ENCODE results near the gene GP1BA.

Gene GP1BA

DNA sequence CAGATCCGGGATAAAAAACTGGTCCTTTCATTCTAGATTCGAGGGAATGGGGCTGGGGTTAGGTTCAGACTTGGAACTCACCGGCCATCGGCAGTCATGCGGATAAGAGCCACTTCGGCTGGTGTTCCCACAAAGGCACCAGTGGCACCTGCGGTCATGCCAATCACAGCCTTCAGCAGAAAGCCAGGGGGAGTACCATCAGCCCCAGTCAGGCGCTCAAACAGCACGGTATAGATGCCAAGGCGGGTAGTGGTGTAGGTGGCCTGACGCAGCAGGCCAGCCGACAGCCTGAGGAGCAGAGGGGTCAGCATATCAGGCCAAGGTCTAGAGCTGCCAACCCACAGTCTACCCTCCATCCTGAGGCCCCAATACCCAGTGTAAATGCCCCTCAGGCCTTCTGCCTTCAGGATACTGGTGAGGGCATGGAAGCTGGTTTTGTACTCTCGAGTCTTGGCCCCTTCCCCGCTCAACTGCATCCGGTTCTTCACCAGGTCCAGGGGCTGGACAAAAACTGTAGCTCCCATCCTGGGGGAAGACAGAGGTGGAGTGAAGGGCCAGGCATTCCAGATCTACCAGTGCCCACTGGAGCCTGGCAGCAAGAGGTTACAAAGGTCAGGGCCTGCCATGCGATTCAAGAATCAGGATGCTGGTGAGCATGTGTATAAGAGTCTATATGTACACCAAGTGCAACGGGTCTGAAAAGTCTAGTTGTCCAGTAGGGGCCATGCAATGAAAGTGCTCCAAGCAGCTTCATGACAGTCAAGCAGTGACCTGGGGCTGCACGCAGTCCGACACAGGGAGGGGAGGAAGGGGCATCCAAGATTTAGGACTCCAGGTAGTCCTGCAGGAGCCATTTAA, 6.8 kb downstream of the GP1BA start:
- peak; percentile 56 for DNase-seq

- DNase-seq: no peak
Measured at GRCh38 chr17:4939546-4939795, 7.4 kb downstream of the GP1BA start.

DNA sequence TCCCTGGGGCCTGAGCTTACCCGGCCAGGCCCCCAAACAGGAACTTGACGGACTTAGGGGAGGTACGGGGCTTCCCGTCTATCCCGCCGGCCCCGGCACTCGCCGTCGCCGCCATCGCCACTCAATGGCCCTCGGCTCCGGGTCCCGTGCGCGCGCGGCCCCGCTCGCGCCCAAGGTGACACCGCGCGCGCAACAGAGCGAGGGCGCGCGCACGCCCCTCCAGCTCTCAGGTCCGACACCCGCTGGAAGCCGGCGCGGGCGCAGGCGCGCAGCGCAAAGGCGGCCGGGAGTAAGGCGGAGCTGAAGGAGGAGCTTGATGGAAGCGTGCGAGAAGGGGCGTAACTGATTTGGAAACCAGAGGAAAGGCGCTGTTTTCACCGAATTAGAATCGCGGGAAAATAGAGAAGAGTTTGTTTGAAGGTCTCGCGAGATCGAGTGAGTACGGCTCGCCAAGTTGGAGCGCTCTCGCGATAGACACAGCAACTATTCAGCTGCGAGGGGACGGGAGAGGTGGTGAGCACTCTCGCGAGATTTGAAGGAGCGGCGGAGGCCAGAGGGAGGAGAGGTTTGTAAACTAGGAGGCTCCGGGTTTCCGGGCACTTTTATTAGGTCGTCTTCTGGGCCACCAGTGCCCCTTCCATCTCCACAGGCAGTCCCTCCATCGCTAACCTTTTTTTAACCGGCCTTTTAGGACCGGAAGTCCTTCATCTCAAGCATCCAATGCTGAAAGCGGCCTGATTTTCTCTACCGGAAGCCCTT, 7.9 kb downstream of the GP1BA start, which contains the start of the genes RNF167 and SLC25A11:
Gene RNF167, plus strand, starts transcription at position 473 of the 759 bp plus-strand sequence. CDS start 642 bp downstream, outside the sequence.
Gene SLC25A11, minus strand, starts transcription at position 251 of the 759 bp plus-strand sequence. Its CDS starts 136 bp downstream, at position 115.
- DNase-seq: peak; percentile 100

GRCh38 chr17:4940555-4941318, 8.7 kb downstream of the GP1BA start:
- peak; percentile 60 for DNase-seq

DNA sequence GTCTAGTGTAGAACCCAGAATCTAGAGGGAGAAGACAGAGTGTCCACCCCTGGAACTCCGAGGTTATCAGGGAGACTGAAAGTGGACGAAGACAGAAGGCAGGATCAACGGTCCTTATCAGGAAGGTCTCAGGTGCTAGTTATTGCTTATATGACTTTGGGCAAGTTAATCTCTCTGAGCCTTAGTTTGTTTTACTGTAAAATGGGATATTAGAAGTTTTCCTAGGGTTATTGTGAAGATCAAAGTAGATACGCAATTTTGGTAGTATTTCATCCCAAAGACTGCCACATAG, 9.2 kb downstream of the GP1BA start:
- no peak for DNase-seq

GRCh38 chr17:4942760-4943508, 10.9 kb downstream of the GP1BA start:
- no peak for DNase-seq

DNA sequence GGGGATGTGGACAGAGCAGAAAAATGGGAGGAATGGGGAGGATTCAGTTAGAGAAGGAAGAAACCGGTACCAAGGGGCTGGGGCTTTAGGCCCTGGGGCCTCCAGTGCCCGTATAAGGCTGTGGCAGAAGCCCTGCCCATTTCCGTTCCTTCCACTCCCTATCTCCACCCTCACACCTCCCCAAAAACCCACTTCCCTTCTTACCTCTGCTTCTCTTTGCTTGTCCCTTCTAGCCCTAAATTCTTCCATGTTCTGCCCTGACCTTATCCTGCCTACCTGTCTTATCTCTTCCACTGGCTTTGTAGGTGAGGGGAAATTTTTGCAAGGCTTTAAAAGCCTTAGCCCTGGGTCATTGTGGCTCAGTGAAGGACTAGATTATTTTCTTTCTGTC, 12.1 kb downstream of the GP1BA start:
- DNase-seq: peak; percentile 91

GRCh38 chr17:4944554-4945175, 12.6 kb downstream of the GP1BA start:
- no peak for DNase-seq

DNA sequence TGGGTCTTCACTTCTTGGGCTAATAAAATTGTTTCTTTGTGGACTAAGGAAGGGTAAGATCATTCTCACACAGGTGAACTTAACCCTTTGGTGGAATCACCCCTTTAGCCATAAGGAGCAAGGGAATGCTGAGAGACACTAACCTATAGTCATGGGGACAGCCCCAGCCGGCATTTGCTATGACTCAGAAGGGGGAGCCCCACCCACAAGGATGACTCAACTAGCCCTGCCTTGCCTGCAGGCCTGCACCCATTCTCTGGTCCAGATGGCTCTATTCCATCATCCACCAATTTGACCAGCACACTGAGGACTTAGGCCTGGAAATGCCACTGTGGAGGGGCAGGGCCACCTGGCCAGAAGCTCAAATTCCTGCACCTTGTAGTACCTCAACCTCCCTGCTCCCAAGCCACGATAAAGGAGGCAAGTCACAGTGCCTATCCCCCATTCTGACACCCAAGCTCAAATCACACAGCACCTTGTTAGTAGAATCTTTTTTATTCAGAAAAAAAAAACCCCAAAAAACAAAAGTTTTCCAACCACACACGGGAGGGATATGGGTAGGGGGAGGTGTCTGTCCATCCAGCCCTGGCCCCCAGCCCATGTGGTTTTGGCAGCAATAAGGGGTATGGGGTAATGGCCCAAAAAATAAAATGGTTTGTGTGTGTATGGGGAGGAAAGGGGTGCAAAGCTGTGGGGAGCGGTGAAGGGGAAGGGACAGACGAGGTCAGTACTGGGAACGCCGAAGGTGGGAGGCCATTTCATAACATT, 13.3 kb downstream of the GP1BA start:
- peak; percentile 91 for DNase-seq

- DNase-seq: no peak
Measured at GRCh38 chr17:4945944-4946280, 13.8 kb downstream of the GP1BA start.

DNA sequence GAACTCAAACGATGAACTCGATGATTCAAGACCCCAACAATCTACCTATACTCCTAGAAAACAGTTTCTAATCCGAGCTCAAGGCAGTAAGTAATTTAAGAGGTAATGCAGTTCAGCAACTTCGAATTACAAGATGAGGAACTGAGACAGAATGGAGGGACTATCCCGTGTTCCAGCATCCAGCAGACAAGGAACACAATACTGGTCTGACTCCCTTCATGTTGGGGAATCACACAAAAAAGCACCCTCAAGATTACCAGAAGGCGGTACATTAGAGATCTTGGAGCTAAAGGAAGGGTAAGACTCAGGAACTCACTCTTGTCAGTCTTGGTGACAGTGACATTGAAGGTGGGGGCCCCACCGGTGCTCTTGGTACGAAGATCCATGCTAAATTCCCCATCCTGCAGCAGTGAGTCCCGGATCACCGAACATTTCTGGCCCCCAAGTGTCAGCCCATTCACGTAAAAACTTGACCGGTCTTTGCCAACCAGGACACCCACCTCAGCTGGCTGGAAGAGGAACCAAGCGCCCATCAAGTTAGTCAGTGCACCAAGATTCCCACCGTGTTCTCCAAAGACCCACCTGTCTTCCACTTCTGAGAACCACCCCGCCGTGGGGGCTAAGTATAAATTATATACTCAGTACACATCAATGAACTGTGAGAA, 14.4 kb downstream of the GP1BA start:
- DNase-seq: no peak

DNA sequence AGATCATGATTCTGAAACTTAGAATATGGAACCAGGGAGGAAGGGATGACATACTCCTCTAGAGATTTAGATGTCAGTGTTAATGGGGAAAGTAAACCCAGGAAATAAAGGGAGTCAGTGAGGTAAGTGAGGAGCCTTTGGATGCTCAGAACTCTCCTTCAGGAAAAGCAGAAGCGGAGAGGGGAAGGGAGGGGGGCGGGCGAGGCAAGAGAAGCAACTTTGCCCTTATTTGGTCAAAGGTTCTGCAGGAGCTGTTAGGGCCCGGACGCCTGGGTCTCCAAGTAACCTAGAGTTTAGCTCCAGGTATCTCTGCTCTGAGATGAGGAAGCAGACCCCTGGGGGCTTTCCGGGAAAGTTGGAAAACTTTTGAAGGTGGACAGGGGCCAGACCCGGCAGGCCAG, 14.9 kb downstream of the GP1BA start:
- peak; percentile 64 for DNase-seq

GRCh38 chr17:4947411-4948165, 15.5 kb downstream of the GP1BA start:
- DNase-seq: peak; percentile 79

- DNase-seq: peak; percentile 98
Measured at GRCh38 chr17:4948166-4948930, 16.3 kb downstream of the GP1BA start, which contains the start of gene PFN1. Gene PFN1, minus strand, starts transcription at chr17:4948530. Its CDS starts 136 bp downstream, at chr17:4948394.

DNA sequence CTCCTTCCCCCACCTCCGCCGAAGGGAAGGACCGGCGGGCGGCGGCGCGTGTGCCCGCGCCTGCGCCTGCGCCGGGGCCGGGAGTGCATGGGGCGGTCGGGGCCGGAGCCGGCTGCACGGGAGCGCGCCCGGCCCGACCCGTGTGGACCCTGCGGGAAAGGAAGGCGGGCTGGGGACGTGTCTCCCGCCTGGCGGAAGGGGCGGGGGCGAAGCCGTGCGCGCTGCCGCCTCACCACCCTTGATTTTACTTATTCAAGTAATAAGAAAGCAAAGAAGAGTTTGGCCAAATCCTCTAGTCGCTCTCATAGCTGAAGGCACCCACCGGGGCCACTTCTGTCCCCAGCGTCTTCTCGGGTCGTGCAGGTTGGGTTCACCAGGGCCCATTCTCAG, 16.8 kb downstream of the GP1BA start:
- peak; percentile 95 for DNase-seq

DNA sequence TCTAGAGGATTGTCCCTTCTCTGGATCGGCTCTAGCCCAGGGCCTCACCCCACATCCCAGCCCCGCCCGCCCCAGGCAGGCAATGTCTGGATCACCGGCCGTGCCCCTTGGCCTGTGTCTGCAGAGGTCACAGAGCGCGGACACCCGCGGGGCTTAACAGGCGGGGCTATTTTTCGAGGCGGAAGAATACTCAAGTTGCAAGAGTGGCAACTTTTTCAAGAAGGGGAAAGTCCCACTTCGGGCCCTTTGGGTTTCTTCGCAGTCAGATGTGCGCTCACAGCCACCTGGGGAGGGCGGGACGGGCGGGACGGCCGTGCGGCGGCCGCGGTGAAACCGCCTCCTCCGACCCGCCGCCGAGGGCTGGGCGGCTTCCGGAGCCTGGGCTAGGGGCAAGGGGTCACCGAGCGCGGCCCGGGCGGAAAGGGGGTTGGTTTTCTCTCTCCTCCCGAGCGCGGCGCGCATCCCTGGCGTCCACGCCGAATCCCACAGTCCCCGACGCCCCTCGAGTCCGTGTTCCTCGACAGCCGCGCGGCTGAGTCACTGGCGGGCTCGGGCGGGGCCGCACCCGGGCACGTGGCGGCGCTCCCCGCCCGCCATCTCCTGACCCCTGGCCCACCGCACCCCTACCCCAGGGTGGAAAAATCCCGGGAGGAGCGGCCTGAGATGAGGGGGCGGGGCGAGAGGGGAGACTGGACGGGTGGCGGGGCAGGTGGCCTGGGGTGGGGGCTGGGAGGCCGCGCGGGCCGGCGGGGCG, 17.4 kb downstream of the GP1BA start:
- DNase-seq: peak; percentile 80

DNA sequence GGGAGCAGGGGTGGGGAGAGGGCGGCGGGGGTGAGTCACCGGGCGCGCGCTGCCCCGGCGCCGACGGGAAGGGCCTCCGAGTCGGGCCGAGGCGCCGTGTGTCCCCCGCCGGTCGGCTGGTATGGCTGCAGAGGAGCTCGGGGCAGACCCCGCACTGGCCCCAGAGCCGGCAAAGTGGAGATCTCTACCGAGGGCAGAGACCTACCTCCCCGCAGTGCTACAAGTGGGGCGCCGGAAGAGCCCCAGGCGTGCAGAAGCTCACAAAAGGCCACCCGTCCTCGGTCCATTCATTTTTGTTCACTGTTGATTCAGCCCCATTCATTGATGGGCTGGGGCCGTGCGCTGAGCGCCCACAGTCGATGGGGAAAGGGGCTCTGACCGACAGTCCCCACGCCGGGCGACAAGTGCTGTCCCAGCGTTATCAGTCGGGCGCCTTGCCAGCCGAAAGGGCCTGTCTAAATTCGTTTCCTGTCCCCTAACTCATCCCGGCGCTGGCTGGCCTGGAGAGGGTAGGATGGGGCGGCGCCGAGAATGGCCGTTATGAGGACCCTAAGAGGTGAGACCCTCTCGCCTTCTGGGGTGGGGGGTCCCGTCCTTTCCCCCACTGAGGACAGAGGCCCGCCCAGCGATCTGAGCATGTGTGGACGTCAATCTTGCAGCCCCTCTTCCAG, 18.1 kb downstream of the GP1BA start:
- peak; percentile 85 for DNase-seq

- peak; percentile 51 for DNase-seq
Measured at GRCh38 chr17:4950746-4951204, 18.7 kb downstream of the GP1BA start, which contains the start of gene ENO3. Gene ENO3, plus strand, starts transcription at chr17:4951119. Its CDS starts 711 bp downstream, at chr17:4951830.

Data from hematopoietic multipotent progenitor cell treated with erythropoietin and hydrocortisone succinate and interleukin-3 and kit ligand, for 4 days (in vitro differentiated cells).